Measurements from ENCODE around the gene PTPRN.
A peak's percentile ranks its signal among the peaks of the same experiment; 100 is the strongest.
"Not testable (repeated sequence)": the region's sequence is repeated elsewhere in the genome, so short reads cannot be mapped to it uniquely, and the experiment has no call there.

Gene PTPRN

DNA sequence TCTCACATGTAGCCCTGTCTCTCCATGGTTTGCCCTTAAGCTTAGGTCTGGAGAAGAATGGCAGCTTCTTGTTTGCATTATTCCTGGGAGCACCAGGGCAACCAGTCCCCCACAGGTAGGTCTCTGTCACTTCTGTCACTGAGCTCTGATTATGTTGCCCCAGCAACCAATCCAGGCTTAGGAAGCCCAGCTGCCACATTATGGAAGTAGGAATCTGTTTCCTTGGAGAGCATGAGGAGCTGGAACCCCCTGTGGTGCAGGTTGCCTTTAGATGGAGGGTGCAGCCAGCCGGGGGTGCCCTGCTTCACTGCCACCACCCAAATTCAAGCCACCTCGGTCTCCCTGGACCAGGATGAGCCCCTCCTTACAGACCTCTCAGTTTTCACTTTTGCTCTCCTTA is 18.5 kb upstream of the PTPRN start:
- H3K36me3 ChIP-seq (replicated peaks): no peaks in the 10 kb centered on the region
- no peak for DNase-seq (ENCODE audit: low spot score in 2 of 2)
- no peak overlapping the region for H3K4me3 ChIP-seq
- in situ Hi-C loops (cut with MboI; ENCODE audit: low sequenced_read_pairs): no loop called here
- H3K4me1 ChIP-seq: no peaks in the 10 kb centered on the region
- peaks cover 6% of the 10 kb centered on the region for H3K27me3 ChIP-seq (ENCODE audit: low read depth)
- no peaks in the 10 kb centered on the region for H3K9me3 ChIP-seq

DNA sequence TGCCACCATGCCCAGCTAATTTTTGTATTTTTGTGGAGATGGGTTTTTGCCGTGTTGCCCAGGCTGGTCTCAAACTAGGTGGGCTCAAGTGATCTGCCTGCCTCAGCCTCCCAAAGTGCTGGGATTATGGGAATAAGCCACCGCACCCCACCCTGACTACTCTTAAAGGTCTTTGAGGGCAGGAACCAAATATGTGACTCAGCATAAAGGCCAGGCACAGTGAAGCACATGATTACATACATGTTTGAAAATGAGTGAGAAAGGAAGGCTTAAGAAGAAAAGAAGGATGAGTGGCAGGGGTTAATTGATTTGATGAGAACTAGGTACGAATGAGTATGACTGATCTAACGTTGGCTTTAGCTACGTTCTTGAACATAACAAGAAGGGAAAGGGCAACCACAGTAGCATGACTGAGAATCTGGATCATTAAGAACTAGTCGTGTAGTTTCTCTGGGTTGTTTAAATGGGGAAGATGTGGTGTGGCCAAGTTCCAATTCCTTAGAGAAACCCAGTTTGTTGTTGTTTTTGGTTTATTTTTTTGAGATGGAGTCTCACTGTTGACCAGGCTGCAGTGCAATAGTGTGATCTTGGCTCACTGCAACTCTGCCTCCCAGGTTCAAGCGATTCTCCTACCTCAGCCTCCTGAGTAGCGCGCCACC is 16.6 kb upstream of the PTPRN start:
- in situ Hi-C loops (cut with MboI; ENCODE audit: low sequenced_read_pairs): no loop called here
- DNase-seq (ENCODE audit: low spot score in 2 of 2): no peak
- Histone ChIP-seq H3K4me3 (no peak overlapping the region), H3K9me3 (no peaks in the 10 kb centered on the region), H3K4me1 (no peaks in the 10 kb centered on the region), H3K27me3 (ENCODE audit: low read depth) (peaks cover 2% of the 10 kb centered on the region; the same call in 1 of the 2 replicates), H3K36me3 (replicated peaks) (no peaks in the 10 kb centered on the region)

- Histone ChIP-seq H3K27me3 (ENCODE audit: low read depth) (peaks cover 2% of the 10 kb centered on the region; the same call in 1 of the 2 replicates), H3K36me3 (replicated peaks) (no peaks in the 10 kb centered on the region), H3K4me1 (no peaks in the 10 kb centered on the region), H3K4me3 (no peak overlapping the region), H3K9me3 (no peaks in the 10 kb centered on the region)
- no peak for DNase-seq (ENCODE audit: low spot score in 2 of 2)
- in situ Hi-C loops (cut with MboI; ENCODE audit: low sequenced_read_pairs): no loop called here
These were observed 15.9 kb upstream of the PTPRN start for GRCh38 chr2:219325136-219325535.

GRCh38 chr2:219323434-219323833 is 14.2 kb upstream of the PTPRN start:
- DNase-seq (ENCODE audit: low spot score in 2 of 2): no peak
- in situ Hi-C loops (cut with MboI; ENCODE audit: low sequenced_read_pairs): no loop called here
- no peak overlapping the region for H3K4me3 ChIP-seq
- H3K36me3 ChIP-seq (replicated peaks): no peaks in the 10 kb centered on the region
- H3K9me3 ChIP-seq: no peaks in the 10 kb centered on the region
- no peaks in the 10 kb centered on the region for H3K27me3 ChIP-seq (ENCODE audit: low read depth)
- no peaks in the 10 kb centered on the region for H3K4me1 ChIP-seq

- Histone ChIP-seq H3K4me1 (no peaks in the 10 kb centered on the region), H3K36me3 (replicated peaks) (no peaks in the 10 kb centered on the region), H3K27me3 (ENCODE audit: low read depth) (0 out of 2 replicates have a peak, but pooled peaks cover 3% of the 10 kb centered on the region), H3K9me3 (no peaks in the 10 kb centered on the region), H3K4me3 (no peak overlapping the region)
- DNase-seq (ENCODE audit: low spot score in 2 of 2): no peak
- in situ Hi-C loops (cut with MboI; ENCODE audit: low sequenced_read_pairs): no loop called here
These were observed 5.7 kb upstream of the PTPRN start for GRCh38 chr2:219314804-219315468.

DNA sequence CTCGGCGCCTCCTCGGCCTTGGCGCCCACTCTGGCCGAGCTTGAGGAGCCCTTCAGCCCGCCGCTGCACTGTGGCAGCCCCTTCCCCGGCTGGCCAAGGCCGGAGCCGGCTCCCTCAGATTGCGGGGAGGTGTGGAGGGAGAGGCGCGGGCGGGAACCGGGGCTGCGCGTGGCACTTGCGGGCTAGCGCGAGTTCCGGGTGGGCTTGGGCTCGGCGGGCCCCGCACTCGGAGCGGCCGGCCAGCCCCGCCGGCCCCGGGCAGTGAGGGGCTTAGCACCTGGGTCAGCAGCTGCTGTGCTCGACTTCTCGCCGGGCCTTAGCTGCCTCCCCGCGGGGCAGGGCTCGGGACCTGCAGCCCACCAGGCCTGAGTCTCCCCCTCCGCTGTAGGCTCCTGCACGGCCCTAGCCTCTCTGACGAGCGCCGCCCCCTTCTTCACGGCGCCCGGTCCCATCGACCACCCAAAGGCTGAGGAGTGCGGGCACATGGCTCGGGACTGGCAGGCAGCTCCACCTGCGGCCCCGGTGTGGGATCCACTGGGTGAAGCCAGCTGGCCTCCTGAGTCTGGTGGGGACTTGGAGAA is 3.6 kb upstream of the PTPRN start:
- H3K36me3 ChIP-seq (replicated peaks); H3K4me1 ChIP-seq; DNase-seq (ENCODE audit: low spot score in 2 of 2); H3K9me3 ChIP-seq; H3K4me3 ChIP-seq; in situ Hi-C loops (cut with MboI; ENCODE audit: low sequenced_read_pairs): not testable (repeated sequence)
- peaks cover 11% of the 10 kb centered on the region; the same call in 1 of the 2 replicates for H3K27me3 ChIP-seq (ENCODE audit: low read depth)

DNA sequence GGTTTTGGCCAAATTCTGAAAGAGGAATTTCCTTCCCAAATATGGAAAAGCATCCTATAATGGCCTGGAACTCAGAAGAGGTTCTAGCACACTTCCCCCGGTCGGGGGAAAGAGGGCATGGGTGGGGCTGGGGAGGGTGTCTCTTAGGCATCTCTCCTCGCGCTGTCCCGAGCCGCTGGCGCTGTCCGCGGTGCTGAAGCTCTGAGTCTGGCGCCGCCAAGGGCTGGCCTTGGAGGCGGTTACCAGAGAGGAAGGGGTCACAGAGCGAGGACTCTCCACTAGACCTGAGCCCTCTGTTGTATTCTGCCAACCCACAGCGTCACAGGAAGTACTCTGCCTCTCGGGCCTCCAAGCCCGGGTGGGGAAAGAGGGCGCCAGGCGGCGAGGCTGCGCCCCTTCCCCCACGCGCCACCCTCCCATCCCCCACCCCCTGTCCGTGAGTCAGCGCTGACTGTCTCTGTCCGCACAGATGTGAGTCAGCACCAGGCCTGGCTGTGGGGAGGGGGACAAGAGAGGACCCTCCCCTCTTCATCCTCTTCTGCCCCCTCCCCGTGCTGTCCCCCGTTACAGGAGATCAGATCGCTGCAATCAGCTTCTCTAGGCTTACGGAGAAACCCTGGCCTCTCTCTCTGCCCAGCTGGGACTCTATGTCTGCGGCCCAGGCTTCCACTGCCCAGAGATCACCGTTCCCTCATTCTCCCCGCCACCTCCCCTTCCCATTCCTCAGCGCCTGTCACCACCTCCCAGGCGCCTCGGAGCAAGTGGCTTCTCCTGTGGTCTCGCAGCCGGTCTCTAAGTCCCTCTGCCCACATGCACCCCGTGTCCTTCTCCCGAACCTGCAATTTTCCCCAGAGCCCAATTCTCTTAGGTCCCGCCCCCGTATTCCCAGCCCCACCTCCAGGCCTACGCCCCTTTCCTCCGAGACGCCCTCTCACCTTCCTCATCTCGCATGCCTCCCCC is 779 bp downstream of the PTPRN start:
- in situ Hi-C loops (cut with MboI; ENCODE audit: low sequenced_read_pairs): no loop called here
- peak; percentile 13 to 86 for DNase-seq (ENCODE audit: low spot score in 2 of 2)
- peaks cover 18% of the 10 kb centered on the region for H3K27me3 ChIP-seq (ENCODE audit: low read depth)
- no peaks in the 10 kb centered on the region for H3K4me1 ChIP-seq
- H3K4me3 ChIP-seq: no peak overlapping the region
- H3K9me3 ChIP-seq: no peaks in the 10 kb centered on the region; the same call in 1 of the 2 replicates
- H3K36me3 ChIP-seq (replicated peaks): no peaks in the 10 kb centered on the region

DNA sequence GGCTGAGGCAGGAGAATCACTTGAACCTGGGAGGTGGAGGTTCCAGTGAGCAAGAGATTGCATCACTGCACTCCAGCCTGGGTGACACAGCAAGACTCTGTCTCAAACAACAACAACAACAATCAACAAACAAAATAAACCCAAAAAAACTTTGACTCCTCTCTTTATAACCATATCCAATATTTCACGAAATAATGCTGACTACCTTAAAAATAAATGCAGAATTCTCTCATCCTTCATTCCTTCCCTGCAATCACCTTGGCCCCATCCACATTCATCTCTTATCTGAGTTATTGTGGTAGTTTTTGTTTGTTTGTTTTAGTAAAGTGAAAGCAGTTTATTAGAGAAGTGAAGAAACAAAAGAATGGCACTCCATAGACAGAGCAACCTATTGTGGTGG is 3.2 kb downstream of the PTPRN start:
- Histone ChIP-seq H3K27me3 (ENCODE audit: low read depth) (peaks cover 41% of the 10 kb centered on the region), H3K4me1 (no peaks in the 10 kb centered on the region), H3K9me3 (no peaks in the 10 kb centered on the region; the same call in 1 of the 2 replicates), H3K4me3 (no peak overlapping the region), H3K36me3 (replicated peaks) (no peaks in the 10 kb centered on the region)
- in situ Hi-C loops (cut with MboI; ENCODE audit: low sequenced_read_pairs): no loop called here
- DNase-seq (ENCODE audit: low spot score in 2 of 2): no peak

DNA sequence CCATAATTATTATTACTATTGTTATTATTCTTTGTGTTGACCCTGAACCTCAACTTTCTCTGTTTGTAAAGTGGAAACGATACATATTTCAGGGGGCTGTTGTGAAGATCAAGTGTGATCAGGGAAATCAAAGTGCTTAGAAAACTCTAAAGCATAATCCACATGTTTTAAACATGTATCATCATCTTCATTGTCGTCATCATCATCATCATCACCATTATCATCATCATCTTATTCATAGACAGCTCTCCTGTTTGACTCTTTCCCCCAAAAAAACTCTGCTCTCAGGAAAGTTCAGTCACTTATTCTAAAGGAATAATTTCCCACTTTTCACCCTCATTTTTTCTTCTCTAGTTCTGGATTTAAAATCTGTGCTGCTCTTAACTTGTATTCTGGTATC is 5.0 kb downstream of the PTPRN start:
- DNase-seq (ENCODE audit: low spot score in 2 of 2): no peak
- no peaks in the 10 kb centered on the region for H3K9me3 ChIP-seq
- peaks cover 50% of the 10 kb centered on the region for H3K27me3 ChIP-seq (ENCODE audit: low read depth)
- in situ Hi-C loops (cut with MboI; ENCODE audit: low sequenced_read_pairs): no loop called here
- no peaks in the 10 kb centered on the region for H3K36me3 ChIP-seq (replicated peaks)
- H3K4me1 ChIP-seq: no peaks in the 10 kb centered on the region
- no peak overlapping the region for H3K4me3 ChIP-seq

GRCh38 chr2:219302412-219302968 is 6.7 kb downstream of the PTPRN start:
- DNase-seq (ENCODE audit: low spot score in 2 of 2): no peak
- in situ Hi-C loops (cut with MboI; ENCODE audit: low sequenced_read_pairs): no loop called here
- peaks cover 51% of the 10 kb centered on the region for H3K27me3 ChIP-seq (ENCODE audit: low read depth)

GRCh38 chr2:219300022-219300421 is 9.2 kb downstream of the PTPRN start:
- in situ Hi-C loops (cut with MboI; ENCODE audit: low sequenced_read_pairs): no loop called here
- peaks cover 51% of the 10 kb centered on the region for H3K27me3 ChIP-seq (ENCODE audit: low read depth)

More at GRCh38 chr2:219302412-219302968, 6.7 kb downstream of the PTPRN start:
- H3K36me3 ChIP-seq (replicated peaks): no peaks in the 10 kb centered on the region
- H3K9me3 ChIP-seq: no peaks in the 10 kb centered on the region
- H3K4me1 ChIP-seq: no peaks in the 10 kb centered on the region
- no peak overlapping the region for H3K4me3 ChIP-seq

DNA sequence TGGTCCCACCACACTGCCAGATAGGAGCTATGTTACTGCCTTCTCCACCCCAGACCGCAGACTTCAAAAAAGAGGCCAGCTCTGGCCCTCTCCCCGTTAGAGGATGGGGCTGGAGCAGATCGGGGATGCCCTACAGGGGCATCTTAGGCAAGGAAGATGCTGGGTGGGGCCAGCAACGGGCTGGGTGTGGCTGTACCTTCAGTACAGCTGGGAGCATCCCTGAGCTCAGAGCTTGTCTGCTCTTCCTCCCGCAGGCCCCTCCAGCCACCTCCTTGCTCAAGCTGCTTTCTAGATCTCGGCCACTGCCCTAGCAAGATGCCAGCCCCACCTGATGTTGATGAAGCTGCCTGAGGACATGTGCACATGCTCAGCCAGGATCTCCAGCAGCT is 9.8 kb downstream of the PTPRN start:
- H3K4me3 ChIP-seq: no peak overlapping the region
- H3K36me3 ChIP-seq (replicated peaks): no peaks in the 10 kb centered on the region
- in situ Hi-C loops (cut with MboI; ENCODE audit: low sequenced_read_pairs): loop anchor here (5.0 kb wide), 1 partner anchor 137 kb away; the partner anchor contains the start of gene NHEJ1

More at GRCh38 chr2:219300022-219300421, 9.2 kb downstream of the PTPRN start:
- DNase-seq (ENCODE audit: low spot score in 2 of 2): no peak
- Histone ChIP-seq H3K36me3 (replicated peaks) (no peaks in the 10 kb centered on the region), H3K9me3 (0 out of 2 replicates have a peak, but pooled peaks cover 2% of the 10 kb centered on the region), H3K4me3 (no peak overlapping the region), H3K4me1 (peaks cover 2% of the 10 kb centered on the region; the same call in 1 of the 2 replicates)

More for the DNA sequence above, 9.8 kb downstream of the PTPRN start:
- DNase-seq (ENCODE audit: low spot score in 2 of 2): no peak
- H3K9me3 ChIP-seq: 0 out of 2 replicates have a peak, but pooled peaks cover 2% of the 10 kb centered on the region
- peaks cover 48% of the 10 kb centered on the region for H3K27me3 ChIP-seq (ENCODE audit: low read depth)
- peaks cover 5% of the 10 kb centered on the region for H3K4me1 ChIP-seq

Data from HAP-1 (cell line).